ENCODE results near the gene PCDHGB2.

DNA sequence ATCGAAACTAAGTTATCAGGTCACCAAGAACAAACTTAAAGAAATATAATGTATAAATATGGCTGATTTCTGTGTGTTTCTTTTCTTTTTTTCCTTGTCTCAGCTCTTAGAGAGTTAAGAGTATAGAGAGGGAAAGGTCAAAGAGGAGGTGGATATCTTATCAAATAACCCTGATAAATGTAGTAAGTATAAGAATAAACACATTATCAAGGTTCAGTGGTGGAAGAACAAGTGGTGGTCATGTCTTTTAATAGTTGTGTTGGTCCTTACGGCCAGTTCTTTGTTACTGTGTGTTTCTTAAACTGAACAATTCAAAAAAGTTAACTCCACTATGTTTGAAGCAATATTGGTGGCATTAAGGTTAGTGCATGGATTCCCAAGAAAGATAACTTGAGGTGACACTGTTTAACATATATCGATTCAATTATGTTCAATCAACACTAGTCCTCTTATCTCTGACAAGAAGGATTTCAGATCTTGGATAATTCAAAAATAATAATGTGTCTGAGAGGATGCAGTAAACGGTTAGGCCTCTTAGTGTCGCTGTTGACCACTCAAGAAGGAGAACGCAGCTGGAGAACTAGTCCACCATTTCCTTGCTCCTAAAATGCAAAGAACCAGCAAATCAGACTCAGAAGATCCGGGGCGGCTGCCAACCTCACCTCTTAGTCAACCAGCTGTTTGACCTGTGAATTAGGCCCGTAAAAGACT lies 16.4 kb upstream of the PCDHGB2 start, which contains the start of gene PCDHGA3:
- TF ChIP-seq RAD21 (IDR thresholded peaks at IDR 0.05; ENCODE audit: low read depth), result no peak
- TF ChIP-seq NFIC (IDR thresholded peaks at IDR 0.05), result no peak
- no peak for TF ChIP-seq YY1 (IDR thresholded peaks at IDR 0.05; ENCODE audit: low read depth)
- TF ChIP-seq REST (IDR thresholded peaks at IDR 0.05; ENCODE audit: low read depth), result no peak
- no peak for TF ChIP-seq TCF12 (IDR thresholded peaks at IDR 0.05; ENCODE audit: low read depth)
- TF ChIP-seq EGR1 (IDR thresholded peaks at IDR 0.05), result no peak
- TF ChIP-seq CREB1 (IDR thresholded peaks at IDR 0.05; ENCODE audit: low read depth), result no peak
- TF ChIP-seq EP300 (IDR thresholded peaks at IDR 0.05; ENCODE audit: borderline replicate concordance), result no peak
- TF ChIP-seq CEBPB (IDR thresholded peaks at IDR 0.05), result no peak
- no peak for TF ChIP-seq MAX (IDR thresholded peaks at IDR 0.05)
- no peak for TF ChIP-seq TAF1 (IDR thresholded peaks at IDR 0.05; ENCODE audit: low read depth)
- TF ChIP-seq ZBTB7A (IDR thresholded peaks at IDR 0.05; ENCODE audit: low read depth), result no peak

All from Ishikawa (cell line).